ENCODE data around the gene DPT. TPM values are rescaled to one million over a fixed set of nuclear protein-coding genes. Genes with fewer than 3 reads are reported as not detected.

Gene DPT
- total RNA-seq (not detected), total RNA-seq (0 to 0.07 (median 0) reads per million in 172 experiments)
- not detected for polyA plus RNA-seq (2013, experiment 1 of 2)
- polyA plus RNA-seq (2013, experiment 2 of 2), result 2.0 TPM

DNA sequence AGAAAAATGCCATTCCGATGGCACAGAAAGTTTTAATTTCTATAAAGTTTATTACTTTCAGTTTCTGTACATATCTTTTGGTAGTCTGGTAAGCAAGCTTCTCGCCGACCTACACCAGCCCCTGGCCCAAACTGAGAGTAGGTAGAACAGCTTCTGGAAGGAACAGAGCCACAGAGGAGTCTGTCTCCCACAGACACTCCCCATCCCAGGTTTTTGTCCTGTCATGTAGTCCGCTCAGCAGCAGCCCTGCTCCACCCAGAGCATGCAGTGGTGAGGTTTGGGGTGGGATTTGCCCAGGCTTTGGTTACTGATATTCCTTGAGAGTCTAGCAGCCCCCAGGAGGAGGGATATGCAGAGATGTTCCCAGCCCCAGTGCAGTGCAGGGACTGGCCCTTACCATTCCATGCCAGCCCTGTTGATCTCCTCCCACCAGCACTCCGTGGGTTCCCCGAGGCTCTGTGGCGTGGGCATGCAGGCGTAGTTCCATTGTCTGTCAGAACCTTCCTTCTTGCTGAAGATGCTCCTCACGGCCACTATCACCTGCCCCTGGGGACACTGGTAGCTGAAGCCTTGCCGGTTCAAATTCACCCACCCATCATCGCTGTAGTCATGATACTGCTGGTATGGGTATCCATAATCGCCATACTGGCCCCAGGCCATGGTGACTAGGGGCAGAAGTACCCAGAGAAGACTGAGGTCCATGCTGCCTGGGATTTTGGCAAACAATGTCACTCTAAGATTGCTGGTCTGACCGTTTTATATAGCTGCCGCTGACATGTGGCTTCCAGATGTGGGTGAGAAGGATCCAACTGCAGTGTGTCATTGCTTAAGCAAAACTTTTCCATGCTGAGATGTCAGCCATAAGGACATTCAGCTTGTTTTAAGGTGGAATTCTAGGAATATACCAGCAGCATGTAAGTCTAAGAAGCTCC lies at the start of gene DPT:
Gene DPT, minus strand, starts transcription at position 734 of the 932 bp plus-strand sequence. Its CDS starts 32 bp downstream, at position 702.
- H3K27me3 Mint-ChIP-seq, result no peaks in the 10 kb centered on the region
- Histone ChIP-seq H3K27me3 (ENCODE audit: control insufficient read depth in 1 of 2, insufficient read depth in 2 of 2, low read length in 2 of 2) (no peaks in the 10 kb centered on the region), H3K27ac (ENCODE audit: low read depth in 1 of 2, low read length in 2 of 2) (no peak within 1 kb of the TSS), H3K4me1 (ENCODE audit: insufficient read depth, low read length) (no peaks in the 10 kb centered on the region), H3K9me3 (ENCODE audit: control insufficient read depth in 1 of 2, insufficient read depth in 1 of 2, low read length in 2 of 2) (no peaks in the 10 kb centered on the region), H3K4me3 (ENCODE audit: low read length) (no peak within 1 kb of the TSS), H3K36me3 (ENCODE audit: insufficient read depth, low read length) (no peaks in the 10 kb centered on the region)
- H3K4me1 Mint-ChIP-seq (ENCODE audit: low read depth), result no peaks in the 10 kb centered on the region
- no peak within 1 kb of the TSS for H3K4me3 Mint-ChIP-seq
- CTCF ChIA-PET, result no interaction called here
- no peak within 1 kb of the TSS for H3K27ac Mint-ChIP-seq
- H3K9me3 Mint-ChIP-seq, result no peaks in the 10 kb centered on the region
- TF ChIP-seq CTCF (IDR thresholded peaks at IDR 0.05), result no peak
- ATAC-seq (ENCODE audit: poor library complexity), result no peak
- no peak for DNase-seq
- no peaks in the 10 kb centered on the region for H3K36me3 Mint-ChIP-seq (ENCODE audit: low read depth)
- POLR2A ChIA-PET, result no interaction called here
- intact Hi-C loops (cut with DNase I, micrococcal nuclease), result no loop called here

DNA sequence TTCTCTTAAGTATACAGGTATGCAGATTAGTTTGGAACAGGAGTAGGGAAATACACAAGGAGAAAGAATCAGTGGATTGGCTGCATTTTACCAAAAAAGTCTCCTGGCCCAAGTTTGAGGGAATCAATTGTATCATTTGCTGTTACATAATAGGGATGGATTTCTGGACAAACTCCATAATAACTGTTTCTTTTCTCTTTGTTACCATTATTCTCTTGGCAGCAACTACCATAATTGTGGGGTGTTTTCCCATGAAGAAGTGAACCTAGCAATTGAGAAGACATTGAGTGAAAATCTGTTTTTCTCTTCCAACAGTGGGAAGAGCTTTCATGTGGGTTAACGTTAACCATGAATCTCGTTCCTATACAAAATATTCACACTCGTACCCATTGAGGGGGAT lies 46.4 kb upstream of the DPT start:
- H3K9me3 ChIP-seq (ENCODE audit: control insufficient read depth in 1 of 2, insufficient read depth in 1 of 2, low read length in 2 of 2), result no peaks in the 10 kb centered on the region
- H3K4me3 ChIP-seq (ENCODE audit: low read length), result no peak overlapping the region
- Mint-ChIP-seq H3K4me3 (no peak overlapping the region), H3K27ac (no peak overlapping the region), H3K9me3 (no peaks in the 10 kb centered on the region), H3K4me1 (ENCODE audit: low read depth) (no peaks in the 10 kb centered on the region), H3K27me3 (no peaks in the 10 kb centered on the region), H3K36me3 (ENCODE audit: low read depth) (no peaks in the 10 kb centered on the region)
- H3K4me1 ChIP-seq (ENCODE audit: insufficient read depth, low read length), result no peaks in the 10 kb centered on the region
- H3K36me3 ChIP-seq (ENCODE audit: insufficient read depth, low read length), result no peaks in the 10 kb centered on the region
- ATAC-seq (ENCODE audit: poor library complexity), result no peak
- no peak for TF ChIP-seq CTCF (IDR thresholded peaks at IDR 0.05)
- DNase-seq, result no peak
- H3K27me3 ChIP-seq (ENCODE audit: control insufficient read depth in 1 of 2, insufficient read depth in 2 of 2, low read length in 2 of 2), result no peaks in the 10 kb centered on the region
- no peak overlapping the region for H3K27ac ChIP-seq (ENCODE audit: low read depth in 1 of 2, low read length in 2 of 2)
- POLR2A ChIA-PET, result interaction anchor here (1.4 kb wide), 1 partner anchor 12 kb away, joined by 3 read pairs; no protein-coding TSS in a partner anchor
- intact Hi-C loops (cut with DNase I, micrococcal nuclease), result no loop called here
- CTCF ChIA-PET, result no interaction called here

- ATAC-seq (ENCODE audit: poor library complexity) (no peak), DNase-seq (no peak)
- Histone ChIP-seq H3K9me3 (ENCODE audit: control insufficient read depth in 1 of 2, insufficient read depth in 1 of 2, low read length in 2 of 2) (no peaks in the 10 kb centered on the region), H3K4me3 (ENCODE audit: low read length) (no peak overlapping the region), H3K27me3 (ENCODE audit: control insufficient read depth in 1 of 2, insufficient read depth in 2 of 2, low read length in 2 of 2) (no peaks in the 10 kb centered on the region), H3K36me3 (ENCODE audit: insufficient read depth, low read length) (no peaks in the 10 kb centered on the region), H3K4me1 (ENCODE audit: insufficient read depth, low read length) (no peaks in the 10 kb centered on the region), H3K27ac (ENCODE audit: low read depth in 1 of 2, low read length in 2 of 2) (no peak overlapping the region)
- intact Hi-C loops (cut with DNase I, micrococcal nuclease), result no loop called here
- ChIA-PET POLR2A (interaction anchor here (1.4 kb wide), 1 partner anchor 11 kb away, joined by 3 read pairs; no protein-coding TSS in a partner anchor), CTCF (interaction anchor here (1.5 kb wide), 1 partner anchor 8 kb away, joined by 3 read pairs; no protein-coding TSS in a partner anchor)
- Mint-ChIP-seq H3K9me3 (no peaks in the 10 kb centered on the region), H3K4me3 (no peak overlapping the region), H3K27me3 (no peaks in the 10 kb centered on the region), H3K27ac (no peak overlapping the region), H3K36me3 (ENCODE audit: low read depth) (no peaks in the 10 kb centered on the region), H3K4me1 (ENCODE audit: low read depth) (no peaks in the 10 kb centered on the region)
- TF ChIP-seq CTCF (IDR thresholded peaks at IDR 0.05), result no peak
These were observed 45.2 kb upstream of the DPT start for GRCh38 chr1:168774241-168774640.
